SU-DHL-6 (cell line): ENCODE measurements around the gene CDIPT.

Source experiments
- H2AFZ ChIP-seq: fragments of 200-600 bp; sonication (generic); 2 replicates; pipeline ENCODE4 v1.6.1; 2014; ENCODE audit warnings: low read depth, mild to moderate bottlenecking, moderate library complexity, mixed read lengths, antibody characterized with exemption, low read length; ENCODE audit not compliant: severe bottlenecking
- H3F3A ChIP-seq: fragments of 200-600 bp; shearing (Covaris generic); 2 replicates; pipeline ENCODE4 v1.6.0; 2016; ENCODE audit warnings: antibody characterized with exemption, mild to moderate bottlenecking; ENCODE audit not compliant: insufficient read depth
- H3K27ac ChIP-seq: fragments of 200-600 bp; sonication (generic); 2 replicates; pipeline ENCODE4 v1.5.1; 2016; ENCODE audit warnings: low read depth, mild to moderate bottlenecking, low read length, moderate library complexity, mixed read lengths
- H3K27me3 ChIP-seq: fragments of 200-600 bp; sonication (generic), shearing (Covaris generic); 2 replicates; pipeline ENCODE4 v1.6.0; 2014; ENCODE audit warnings: mild to moderate bottlenecking, low read length
- H3K36me3 ChIP-seq: fragments of 200-600 bp; sonication (generic); 2 replicates; pipeline ENCODE4 v1.6.1; 2014; ENCODE audit warnings: mild to moderate bottlenecking, low read length, mixed read lengths
- H3K4me2 ChIP-seq: fragments of 300-600, 200-600 bp; shearing (Covaris generic), sonication (generic); 2 replicates; pipeline ENCODE4 v1.6.0; 2014; ENCODE audit warnings: low read length, low read depth, mild to moderate bottlenecking; ENCODE audit not compliant: poor library complexity, severe bottlenecking
- H3K4me3 ChIP-seq: fragments of 200-600 bp; sonication (generic); 2 replicates; pipeline ENCODE4 v1.5.1; 2014; ENCODE audit warnings: antibody characterized with exemption, low read length, mild to moderate bottlenecking, mixed read lengths; ENCODE audit not compliant: insufficient read depth, poor library complexity, severe bottlenecking
- H3K79me2 ChIP-seq: fragments of 200-600 bp; sonication (generic); 2 replicates; pipeline ENCODE4 v1.6.1; 2014; ENCODE audit warnings: mild to moderate bottlenecking, low read length, moderate library complexity; ENCODE audit not compliant: insufficient read depth
- H3K9ac ChIP-seq: fragments of 200-600 bp; sonication (generic); 2 replicates; pipeline ENCODE4 v1.7.0; 2014; ENCODE audit warnings: mild to moderate bottlenecking, low read length
- H3K9me2 ChIP-seq: fragments of 200-600 bp; sonication (generic); replicated peaks from 2 replicates; pipeline ENCODE4 v1.6.1; 2014; ENCODE audit warnings: low read length; ENCODE audit not compliant: insufficient read depth
- H3K9me3 ChIP-seq: fragments of 200-600 bp; sonication (generic); 2 replicates; pipeline ENCODE4 v1.6.1; 2014; ENCODE audit warnings: low read length, mixed read lengths; ENCODE audit not compliant: insufficient read depth
- H4K20me1 ChIP-seq: fragments of 200-600 bp; sonication (generic); 2 replicates; pipeline ENCODE4 v1.6.1; 2014; ENCODE audit warnings: low read depth, mild to moderate bottlenecking, antibody characterized with exemption, low read length, moderate library complexity, mixed read lengths
- EZH2phosphoT487 ChIP-seq: fragments of 200-600 bp; sonication (generic), shearing (Covaris generic); conservative IDR thresholded peaks from 2 replicates; pipeline ENCODE4 v1.6.1; 2018; ENCODE audit warnings: mild to moderate bottlenecking, antibody characterized with exemption, low read length, moderate library complexity, mixed read lengths
- TF ChIP-seq, protein P1 (sequence below): fragments of 200-600 bp; sonication (generic); IDR thresholded peaks from one replicate; pipeline ENCODE4 v1.5.1; 2017; ENCODE audit warnings: antibody characterized with exemption, mild to moderate bottlenecking, low read length, moderate library complexity; ENCODE audit not compliant: insufficient read depth, poor library complexity, severe bottlenecking

Gene CDIPT

DNA sequence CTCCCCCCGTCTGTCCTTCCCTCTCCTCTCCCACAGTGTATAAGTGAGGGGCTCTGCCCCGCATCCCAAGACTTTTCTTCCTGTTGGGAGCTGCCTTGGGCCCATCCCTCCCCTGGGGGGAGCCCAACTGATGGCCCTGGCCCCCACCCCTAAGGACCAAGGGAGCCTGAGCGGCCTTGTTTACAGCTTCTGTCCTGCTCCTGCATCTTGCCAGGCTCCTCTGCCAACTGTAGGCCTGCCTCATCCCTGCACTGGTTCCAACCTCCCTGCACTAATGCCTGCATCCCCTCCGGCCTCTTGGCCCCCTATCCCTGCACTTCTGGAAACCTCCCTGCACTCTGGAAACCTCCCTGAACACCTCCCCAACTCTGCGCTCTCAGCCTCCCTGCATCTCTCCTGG, 48.4 kb downstream of the CDIPT start:
- Histone ChIP-seq H3K36me3 (0 out of 2 replicates have a peak, but pooled peaks cover 2% of the 10 kb centered on the region), H3K27ac (no peak overlapping the region), H2AFZ (no peak overlapping the region)

DNA sequence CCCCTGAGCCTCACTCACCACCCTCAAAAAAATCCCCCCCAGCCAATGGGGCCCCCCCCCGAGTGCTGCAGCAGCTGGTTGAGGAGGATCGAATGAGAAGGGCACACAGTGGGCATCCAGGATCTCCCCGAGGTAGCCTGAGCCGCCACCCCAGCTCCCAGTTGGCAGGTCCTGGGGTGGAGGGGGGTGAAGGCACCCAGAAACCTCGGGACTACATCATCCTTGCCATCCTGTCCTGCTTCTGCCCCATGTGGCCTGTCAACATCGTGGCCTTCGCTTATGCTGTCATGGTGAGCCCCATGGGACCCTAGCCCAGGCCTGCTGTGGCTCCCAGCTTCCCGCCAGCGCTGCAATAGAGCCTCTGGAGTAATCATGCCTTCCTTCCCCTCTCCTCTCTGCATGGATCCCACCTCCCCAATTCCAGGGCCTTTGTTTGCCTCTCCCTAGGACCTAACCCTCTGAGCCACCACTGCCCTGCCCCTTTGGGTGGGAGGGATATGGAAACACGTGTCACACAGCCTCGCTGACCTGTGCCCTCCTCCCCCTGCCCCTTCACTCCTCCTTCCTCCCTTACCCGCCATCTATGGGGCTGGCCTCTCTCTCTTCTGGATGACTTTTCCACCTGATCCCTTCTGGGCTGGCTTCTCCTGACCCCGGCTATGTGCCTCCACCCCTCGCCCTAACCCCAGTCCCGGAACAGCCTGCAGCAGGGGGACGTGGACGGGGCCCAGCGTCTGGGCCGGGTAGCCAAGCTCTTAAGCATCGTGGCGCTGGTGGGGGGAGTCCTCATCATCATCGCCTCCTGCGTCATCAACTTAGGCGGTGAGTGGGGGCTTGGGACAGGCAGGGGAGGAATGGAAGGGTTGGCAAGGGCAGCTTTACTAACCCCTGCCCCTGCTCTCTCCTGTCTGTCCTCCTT, 49.1 kb downstream of the CDIPT start:
- H3K9ac ChIP-seq = no peak overlapping the region
- H3K79me2 ChIP-seq = peaks cover 17% of the 10 kb centered on the region
- H3K36me3 ChIP-seq = peaks cover 5% of the 10 kb centered on the region; the same call in 1 of the 2 replicates
- no peaks in the 10 kb centered on the region for H3K27me3 ChIP-seq
- peaks cover under 1% of the 10 kb centered on the region; the same call in 1 of the 2 replicates for H4K20me1 ChIP-seq
- H3K27ac ChIP-seq = no peak overlapping the region
- H3K9me3 ChIP-seq = no peaks in the 10 kb centered on the region
- H2AFZ ChIP-seq = no peak overlapping the region
- no peak overlapping the region for H3K4me3 ChIP-seq
- no peak overlapping the region for H3K4me2 ChIP-seq
- peaks cover 18% of the 10 kb centered on the region for H3F3A ChIP-seq
- no peaks in the 10 kb centered on the region for H3K9me2 ChIP-seq
- TF ChIP-seq, protein P1, sequence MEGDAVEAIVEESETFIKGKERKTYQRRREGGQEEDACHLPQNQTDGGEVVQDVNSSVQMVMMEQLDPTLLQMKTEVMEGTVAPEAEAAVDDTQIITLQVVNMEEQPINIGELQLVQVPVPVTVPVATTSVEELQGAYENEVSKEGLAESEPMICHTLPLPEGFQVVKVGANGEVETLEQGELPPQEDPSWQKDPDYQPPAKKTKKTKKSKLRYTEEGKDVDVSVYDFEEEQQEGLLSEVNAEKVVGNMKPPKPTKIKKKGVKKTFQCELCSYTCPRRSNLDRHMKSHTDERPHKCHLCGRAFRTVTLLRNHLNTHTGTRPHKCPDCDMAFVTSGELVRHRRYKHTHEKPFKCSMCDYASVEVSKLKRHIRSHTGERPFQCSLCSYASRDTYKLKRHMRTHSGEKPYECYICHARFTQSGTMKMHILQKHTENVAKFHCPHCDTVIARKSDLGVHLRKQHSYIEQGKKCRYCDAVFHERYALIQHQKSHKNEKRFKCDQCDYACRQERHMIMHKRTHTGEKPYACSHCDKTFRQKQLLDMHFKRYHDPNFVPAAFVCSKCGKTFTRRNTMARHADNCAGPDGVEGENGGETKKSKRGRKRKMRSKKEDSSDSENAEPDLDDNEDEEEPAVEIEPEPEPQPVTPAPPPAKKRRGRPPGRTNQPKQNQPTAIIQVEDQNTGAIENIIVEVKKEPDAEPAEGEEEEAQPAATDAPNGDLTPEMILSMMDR = no peak
- no peak for TF ChIP-seq EZH2phosphoT487

More for the DNA sequence above, 48.4 kb downstream of the CDIPT start:
- H3F3A ChIP-seq = peaks cover 15% of the 10 kb centered on the region
- peaks cover 21% of the 10 kb centered on the region for H3K79me2 ChIP-seq
- TF ChIP-seq, protein P1 = no peak
- no peak for TF ChIP-seq EZH2phosphoT487
- H3K4me3 ChIP-seq = no peak overlapping the region
- no peaks in the 10 kb centered on the region for H3K9me3 ChIP-seq
- peak overlapping the region; percentile 60 for H3K4me2 ChIP-seq
- H3K9me2 ChIP-seq = no peaks in the 10 kb centered on the region
- H4K20me1 ChIP-seq = no peaks in the 10 kb centered on the region
- H3K9ac ChIP-seq = no peak overlapping the region
- no peaks in the 10 kb centered on the region for H3K27me3 ChIP-seq

GRCh38 chr16:29812754-29813643, 50.0 kb downstream of the CDIPT start:
- Histone ChIP-seq H3F3A (peaks cover 23% of the 10 kb centered on the region), H3K4me3 (no peak overlapping the region), H3K79me2 (peaks cover 21% of the 10 kb centered on the region), H3K27ac (no peak overlapping the region), H3K9me3 (no peaks in the 10 kb centered on the region), H3K36me3 (peaks cover 11% of the 10 kb centered on the region), H3K9me2 (no peaks in the 10 kb centered on the region), H3K4me2 (no peak overlapping the region), H4K20me1 (peaks cover 8% of the 10 kb centered on the region), H3K9ac (no peak overlapping the region), H2AFZ (no peak overlapping the region), H3K27me3 (no peaks in the 10 kb centered on the region)
- TF ChIP-seq, protein P1 = no peak
- TF ChIP-seq EZH2phosphoT487 = no peak
